NCI-H2107 treated with DMSO at 0.1 percent for 48 hours (cell line): ENCODE data around the gene KCNJ18.
"Not testable (repeated sequence)": the region's sequence is repeated elsewhere in the genome, so short reads cannot be mapped to it uniquely, and the experiment has no call there.

Experiments used
- DNase-seq: peaks from one replicate; lab custom pipeline; 2025; ENCODE audit not compliant: unreplicated experiment; lab: John Stamatoyannopoulos, UW

Gene KCNJ18

DNA sequence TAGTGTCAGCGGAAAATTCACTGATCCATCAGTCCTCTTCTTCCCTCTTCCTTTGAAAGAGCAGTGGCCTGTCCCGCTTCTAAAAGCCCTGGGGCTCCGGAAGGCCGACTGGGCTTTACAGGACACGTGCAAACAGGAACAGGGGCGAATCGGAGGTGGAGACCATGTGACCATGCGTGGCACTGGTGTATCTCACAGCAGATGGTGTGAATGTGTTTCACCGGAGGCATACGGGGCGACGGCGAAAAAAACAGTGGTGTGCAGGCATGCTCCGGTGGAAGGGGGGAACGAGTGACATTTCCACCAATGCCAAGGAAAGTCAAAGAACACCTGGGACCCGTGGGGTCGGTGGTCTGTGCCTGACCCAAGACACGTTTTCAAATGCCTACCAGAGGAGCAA lies 8.4 kb upstream of the KCNJ18 start:
- not testable (repeated sequence) for DNase-seq

DNA sequence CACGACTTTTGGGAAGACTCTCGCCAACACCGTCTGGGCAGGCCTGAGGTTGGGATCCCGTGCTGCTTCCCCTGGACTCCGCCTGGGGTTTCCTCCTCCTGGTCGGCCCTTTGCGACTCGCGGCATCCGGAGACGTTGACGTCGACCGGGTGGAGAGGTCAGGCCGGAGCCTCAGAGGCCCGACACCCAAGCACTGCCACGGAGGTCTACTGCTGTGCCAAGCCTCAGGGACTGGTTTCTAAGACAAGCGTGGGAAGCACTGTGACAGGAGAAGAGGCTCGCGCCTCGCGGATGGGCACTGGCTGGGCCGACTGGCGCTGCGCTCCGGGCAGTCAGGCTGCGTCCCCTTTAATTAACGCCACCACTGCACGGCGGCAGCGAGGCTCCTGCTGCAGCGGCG lies 7.9 kb upstream of the KCNJ18 start:
- DNase-seq: not testable (repeated sequence)

DNA sequence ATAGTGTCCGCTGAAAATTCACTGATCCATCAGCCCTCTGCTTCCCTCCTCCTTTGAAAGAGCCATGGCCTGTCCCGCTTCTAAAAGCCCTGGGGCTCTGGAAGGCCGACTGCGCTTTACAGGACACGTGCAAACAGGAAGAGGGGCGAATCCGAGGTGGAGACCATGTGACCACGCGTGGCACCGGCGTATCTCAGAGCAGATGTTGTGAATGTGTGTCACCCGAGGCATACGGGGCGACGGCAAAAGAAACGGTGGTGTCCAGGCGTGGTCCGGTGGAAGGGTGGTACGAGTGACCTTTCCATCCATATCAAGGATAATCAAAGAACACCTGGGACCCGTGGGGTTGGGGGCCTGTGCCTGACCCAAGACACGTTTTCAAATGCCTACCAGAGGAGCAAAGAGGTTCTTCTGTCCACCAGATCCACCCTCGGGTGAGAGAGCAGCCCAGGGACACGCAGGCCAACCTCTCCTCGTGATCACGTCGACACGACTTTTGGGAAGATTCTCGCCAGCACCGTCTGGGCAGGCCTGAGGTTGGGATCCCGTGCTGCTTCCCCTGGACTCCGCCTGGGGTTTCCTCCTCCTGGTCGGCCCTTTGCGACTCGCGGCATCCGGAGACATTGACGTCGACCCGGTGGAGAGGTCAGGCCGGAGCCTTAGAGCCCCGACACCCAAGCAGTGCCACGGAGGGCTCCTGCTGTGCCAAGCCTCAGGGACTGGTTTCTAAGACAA lies 7.1 kb upstream of the KCNJ18 start:
- not testable (repeated sequence) for DNase-seq

DNA sequence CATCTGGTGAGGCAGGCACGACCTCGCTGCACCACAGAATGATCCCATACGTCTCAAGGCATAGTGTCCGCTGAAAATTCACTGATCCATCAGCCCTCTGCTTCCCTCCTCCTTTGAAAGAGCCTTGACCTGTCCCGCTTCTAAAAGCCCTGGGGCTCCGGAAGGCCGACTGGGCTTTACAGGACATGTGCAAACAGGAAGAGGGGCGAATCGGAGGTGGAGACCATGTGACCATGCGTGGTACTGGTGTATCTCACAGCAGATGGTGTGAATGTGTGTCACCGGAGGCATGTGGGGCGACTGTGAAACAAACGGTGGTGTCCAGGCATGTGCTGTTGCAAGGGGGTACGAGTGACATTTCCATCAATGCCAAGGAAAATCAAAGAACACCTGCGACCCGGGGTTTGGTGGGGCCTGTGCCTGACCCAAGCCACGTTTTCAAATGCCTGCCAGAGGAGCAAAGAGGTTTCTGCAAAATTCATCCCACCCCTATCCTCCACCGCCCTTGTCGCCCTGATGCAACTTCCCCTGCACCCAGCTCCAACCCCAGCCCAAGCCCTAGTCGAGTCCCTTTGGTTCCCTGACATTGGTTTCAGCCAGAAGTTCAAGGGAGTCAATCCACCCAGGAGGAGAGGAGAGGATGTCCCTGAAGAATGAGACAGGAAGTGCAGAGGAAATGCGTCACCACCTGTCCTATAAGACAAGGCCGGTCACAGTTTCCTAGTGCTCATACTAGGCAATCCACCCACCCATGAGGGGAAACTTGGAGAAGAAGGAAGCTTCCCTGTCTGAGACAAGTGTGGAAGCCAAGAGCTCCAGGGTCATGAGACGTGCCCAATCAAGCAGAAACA lies 5.9 kb upstream of the KCNJ18 start:
- no peak for DNase-seq

DNA sequence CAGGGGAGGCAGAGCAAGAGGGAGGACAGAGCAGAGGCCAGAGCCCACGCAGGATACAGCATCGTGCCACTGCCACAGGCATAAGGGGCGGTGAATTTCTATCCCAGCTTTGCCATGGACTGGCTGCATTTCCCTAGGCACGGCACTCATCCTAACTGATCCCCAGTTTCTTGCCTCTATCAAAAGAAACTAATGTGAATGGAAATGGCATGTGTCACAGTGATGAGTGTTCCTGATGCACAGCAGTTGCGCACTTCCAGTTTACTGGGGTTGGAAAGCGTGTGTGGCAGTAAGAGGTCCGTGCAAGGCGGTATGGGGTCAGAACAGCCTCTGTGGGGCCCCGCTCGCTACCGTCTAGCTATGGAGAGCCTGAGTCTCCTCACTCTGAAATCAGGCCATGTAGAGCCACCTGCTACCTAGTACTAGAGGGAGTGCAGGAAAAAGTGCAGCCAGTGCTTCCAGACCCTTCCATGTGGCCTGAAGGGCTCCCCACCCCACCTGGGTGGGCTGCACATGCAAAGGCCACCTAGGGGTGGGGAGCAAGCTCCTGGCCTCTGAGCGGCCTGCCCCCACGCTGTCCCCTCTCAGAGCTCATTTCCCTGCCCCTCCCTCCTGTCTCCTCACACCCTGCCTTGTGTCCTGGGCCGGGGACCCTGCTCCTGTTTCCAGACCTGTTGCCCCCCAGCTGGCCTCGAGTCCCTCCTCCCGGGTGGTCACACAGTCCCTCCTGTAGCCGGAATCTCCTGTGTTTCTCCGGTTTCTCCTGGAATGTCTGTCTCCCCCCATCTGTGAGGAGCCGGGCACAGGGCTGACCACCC lies 5.0 kb upstream of the KCNJ18 start:
- DNase-seq: no peak

DNA sequence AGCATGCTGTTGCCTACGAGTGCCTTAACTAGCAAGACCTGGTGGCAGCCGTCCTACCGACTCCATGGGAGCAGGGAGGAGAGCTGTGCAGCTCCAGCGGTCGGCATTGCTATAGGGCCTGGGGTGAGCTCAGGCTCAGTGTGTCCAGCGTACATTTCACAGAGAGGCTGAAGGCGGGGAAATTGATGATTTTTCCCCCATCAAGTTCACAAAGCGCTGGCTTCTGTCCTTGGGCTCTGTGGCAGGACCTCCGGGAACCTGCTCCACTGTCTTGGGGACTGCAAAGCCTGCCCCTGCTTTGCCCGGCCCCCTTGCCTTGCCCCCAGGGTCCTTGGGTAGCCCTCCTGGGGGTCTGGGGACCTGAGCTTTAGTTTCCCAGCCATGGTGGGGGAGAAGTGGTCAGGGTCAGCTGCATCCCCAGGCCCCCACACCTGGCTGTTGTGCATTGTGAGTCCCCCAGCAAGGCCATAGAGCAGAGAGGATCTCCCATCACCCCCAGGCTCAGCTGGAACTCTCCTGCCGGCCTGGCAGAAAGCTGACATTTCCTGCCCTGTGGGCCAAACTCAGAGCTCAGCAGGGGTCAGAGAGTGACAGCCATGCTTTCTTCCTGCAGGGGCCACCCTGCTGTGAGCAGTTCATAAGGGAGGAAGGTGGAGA lies 3.9 kb upstream of the KCNJ18 start:
- DNase-seq: no peak

DNA sequence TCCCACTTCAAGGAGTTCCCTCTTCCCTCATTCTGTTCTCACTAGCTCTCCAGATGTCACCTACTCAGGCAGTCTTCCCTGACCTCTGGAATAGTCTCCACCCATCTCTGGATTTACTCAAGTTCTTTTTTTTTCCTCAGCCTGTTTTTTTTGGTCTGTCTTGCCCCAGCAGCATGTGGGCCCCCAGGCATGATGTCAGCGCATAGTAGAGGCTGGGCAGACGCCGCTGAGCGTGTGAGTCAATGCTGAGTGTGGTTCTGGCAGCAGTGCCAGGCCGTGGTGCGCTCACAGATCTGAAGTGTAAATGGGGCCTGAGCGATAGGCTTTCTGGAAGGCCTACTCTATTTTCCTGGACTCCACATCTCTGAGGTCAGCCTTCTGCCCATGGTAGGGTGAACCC lies 2.7 kb upstream of the KCNJ18 start:
- no peak for DNase-seq

DNA sequence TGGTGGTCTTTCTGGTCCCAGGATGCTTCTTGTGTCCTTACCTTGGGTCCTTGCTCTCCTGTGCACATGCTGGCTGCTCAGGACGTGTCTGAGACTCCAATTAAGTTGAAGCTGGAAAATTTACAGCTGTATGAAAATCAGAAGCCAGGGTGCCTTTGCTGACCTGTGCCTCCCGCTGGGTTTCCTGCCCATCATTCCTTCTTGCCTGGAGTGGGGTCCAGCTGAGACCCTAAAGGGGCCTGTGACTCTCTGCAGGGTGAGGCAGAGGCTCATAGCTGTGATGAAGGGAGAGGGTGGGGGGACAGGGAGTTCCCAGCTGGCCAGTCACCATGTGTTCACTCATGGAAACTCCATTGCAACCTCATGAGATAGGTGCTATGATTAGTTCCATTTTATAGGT lies 1.5 kb upstream of the KCNJ18 start:
- not testable (repeated sequence) for DNase-seq

DNA sequence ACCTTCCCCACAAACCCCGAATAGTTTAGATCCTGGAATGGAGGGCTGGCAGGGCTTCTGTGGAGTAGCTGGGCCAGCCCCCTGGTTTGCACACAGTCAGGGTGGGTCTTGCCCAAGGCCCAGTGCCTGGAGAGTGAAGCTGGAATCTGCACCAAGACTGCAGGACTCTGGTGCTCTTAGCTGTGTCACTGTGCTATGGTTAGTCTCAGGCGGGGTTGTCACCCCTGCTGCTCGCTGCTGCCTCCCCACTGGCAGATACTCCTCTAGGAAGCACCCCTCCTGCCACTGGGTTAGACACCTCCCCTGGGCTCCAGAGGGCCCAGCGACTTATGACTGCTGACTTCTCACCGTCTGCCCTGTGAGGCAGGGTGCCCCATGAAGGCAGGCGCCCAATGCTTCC lies 842 bp upstream of the KCNJ18 start:
- not testable (repeated sequence) for DNase-seq

DNA sequence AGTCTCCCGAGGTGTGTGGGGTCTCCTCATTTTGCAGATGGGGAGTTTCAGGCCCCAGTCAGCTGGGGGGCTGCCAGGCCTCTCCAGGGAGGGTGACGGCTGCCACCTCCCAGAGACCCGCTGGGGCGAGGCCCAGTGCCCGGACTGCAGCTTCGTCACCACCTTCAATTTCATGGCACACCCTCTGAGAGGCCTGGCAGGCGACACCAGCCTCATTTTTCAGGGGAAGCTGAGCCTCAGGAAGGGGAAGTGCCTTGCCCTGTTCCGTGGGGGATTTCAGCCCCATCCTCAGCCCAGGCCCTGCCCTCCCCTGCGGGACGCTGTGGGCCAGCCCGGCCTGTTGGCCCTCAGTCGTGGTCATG lies 362 bp downstream of the KCNJ18 start:
- DNase-seq: not testable (repeated sequence)

DNA sequence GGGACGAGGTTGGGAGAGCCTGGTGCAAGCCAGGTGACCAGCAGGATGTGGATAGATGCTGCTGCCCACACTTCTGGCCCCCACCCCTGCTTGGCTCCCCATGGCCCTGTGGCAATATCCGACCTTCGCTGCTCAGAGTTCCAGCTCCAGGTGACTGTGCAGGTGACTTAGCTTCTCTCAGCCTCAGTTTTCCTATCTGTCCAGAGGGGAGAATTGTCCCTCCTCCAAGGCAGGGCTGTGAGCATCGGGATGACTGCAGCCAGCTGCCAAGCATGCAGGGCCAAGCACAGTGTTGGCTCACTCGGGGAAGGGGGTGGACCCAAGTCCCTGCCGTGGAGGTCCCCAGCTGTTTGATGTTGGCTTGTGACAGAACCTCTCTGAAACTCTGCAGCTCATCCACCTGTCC lies 1.1 kb downstream of the KCNJ18 start:
- DNase-seq: not testable (repeated sequence)

DNA sequence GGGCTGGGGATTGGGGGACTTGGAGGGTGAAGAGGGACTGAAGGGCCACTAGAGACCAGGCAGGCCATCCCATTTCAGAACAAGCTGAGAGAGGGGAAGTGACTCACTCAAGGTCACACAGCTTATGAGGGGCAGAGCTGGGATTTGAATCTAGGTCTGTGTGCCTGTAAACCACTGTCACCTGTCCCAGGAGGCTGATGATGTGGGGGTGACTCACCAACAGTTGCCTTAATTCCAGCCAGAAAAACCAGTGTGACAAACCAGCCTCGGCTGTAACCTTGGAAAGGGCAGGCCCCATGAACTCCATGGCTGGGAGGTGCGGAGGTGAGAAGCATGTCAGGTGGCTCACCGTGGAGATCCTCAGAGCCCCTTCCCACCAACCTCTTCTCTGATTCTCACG lies 1.6 kb downstream of the KCNJ18 start:
- DNase-seq: not testable (repeated sequence)

DNA sequence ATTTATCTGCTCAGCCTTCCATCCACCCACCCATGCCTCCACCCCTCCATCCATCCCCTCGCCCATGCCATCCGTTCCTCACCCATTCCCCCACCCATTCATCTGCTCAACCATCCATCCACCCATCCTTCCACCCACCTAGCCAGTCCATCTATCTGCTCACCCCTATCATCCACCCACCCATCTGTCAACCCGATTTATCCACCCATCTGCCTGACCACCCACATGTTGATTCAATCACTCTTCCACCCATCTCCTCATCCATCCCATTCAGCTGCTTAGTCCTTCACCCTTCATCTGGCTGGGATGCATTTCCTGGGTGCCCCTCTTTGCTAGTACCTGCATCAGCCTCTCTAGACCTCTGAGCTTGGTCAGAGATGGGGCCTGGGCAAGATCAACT lies 3.9 kb downstream of the KCNJ18 start:
- DNase-seq: not testable (repeated sequence)

DNA sequence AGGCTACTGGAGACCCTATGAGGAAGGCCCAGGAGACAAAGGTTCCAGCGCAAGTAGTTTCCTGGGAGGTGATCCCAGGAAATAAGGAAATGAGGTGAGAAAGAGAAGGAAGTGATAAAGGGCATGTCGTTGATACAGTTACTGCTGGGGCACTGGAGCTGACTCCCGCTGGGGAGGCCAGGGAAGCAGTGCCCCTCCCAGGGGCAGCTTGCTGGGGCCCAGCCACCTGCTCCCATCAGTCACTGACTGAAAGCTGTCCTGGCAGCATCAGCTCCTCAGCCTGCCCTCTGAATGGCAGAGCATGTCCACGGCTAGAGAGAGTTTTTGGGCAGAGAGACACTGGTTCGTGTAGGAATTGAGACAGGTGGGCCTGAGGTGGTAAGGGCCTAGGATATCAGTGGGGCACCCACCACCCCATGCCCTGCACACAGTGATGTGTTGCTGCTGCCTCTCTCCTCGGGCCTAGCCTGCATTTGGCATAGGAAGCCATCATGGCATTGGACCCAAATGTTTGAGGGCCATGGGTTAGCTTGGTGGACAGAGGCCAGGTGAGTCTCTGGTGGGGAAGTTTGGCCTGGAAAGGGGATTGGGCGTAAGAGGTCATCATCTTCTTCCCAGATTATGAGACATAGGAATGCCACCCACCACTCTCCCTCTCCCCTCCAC lies 4.7 kb downstream of the KCNJ18 start:
- DNase-seq: not testable (repeated sequence)

DNA sequence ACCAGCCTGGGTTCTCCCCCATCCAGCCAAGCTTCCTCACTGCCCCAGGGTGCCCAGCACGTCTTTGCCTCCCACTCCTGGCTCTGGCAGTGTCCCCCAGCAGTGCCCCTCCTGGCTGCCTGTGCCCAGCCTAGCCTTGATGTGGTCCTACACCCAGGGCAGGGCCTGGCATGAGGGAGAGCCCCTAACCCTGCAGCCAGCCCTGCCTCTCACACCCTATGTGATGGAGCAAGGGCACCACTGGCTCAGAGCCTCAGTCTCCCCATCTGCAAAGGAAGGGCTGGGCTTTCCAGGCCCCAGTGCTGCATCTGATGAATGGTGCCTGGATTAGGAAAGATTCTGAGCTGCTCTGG lies 5.2 kb downstream of the KCNJ18 start:
- not testable (repeated sequence) for DNase-seq

DNA sequence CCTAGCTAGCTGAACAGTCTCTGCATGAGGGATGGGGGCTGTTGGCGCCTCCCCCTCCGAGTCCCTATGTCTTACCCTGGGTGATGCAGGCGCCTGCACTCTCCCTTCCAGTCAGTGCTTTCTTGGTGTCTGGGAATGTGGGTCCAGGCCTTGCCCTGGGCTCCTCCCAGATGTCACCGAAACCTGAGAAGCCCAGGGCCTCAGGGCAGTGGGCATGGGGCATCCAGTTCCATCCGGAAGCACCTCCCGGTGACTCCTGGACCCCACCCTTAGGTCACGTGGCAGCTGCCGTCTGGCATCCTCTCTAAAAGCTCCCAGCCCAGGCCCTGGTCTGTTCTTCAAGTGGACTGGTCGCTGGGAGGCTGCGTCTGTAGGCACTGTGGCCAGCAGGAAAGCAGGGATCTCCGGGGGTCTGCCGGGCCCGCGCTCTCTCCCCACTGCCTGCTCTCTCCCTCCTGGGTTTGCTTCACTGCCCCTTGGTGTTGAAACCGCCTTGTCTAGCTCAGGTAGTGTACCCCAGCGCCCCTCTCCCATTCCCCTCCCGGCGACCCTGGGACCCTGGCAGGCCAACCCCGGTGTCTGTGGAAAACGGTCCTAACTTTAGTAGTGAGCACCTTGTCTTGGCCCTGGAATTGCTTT lies 6.2 kb downstream of the KCNJ18 start:
- DNase-seq: not testable (repeated sequence)

DNA sequence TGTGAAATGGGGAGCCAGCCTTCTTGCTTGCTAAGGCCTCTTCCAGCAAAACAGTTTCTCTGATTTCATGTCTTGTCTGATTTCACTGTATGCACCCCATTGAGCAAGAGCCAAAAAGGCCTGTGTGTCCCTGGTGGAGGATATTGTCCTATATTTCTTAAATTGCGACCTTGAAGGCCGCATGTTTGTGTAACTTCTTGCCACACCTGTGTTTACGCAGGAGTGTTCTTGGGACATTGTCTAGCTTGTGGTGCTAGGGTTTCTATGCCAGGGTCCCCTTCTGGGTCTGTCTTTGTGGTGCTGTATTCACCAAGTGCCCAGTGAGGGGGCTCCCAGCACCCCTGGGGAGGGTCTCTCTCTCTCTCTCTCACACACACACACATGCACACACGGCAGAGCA lies 6.8 kb downstream of the KCNJ18 start:
- not testable (repeated sequence) for DNase-seq

DNA sequence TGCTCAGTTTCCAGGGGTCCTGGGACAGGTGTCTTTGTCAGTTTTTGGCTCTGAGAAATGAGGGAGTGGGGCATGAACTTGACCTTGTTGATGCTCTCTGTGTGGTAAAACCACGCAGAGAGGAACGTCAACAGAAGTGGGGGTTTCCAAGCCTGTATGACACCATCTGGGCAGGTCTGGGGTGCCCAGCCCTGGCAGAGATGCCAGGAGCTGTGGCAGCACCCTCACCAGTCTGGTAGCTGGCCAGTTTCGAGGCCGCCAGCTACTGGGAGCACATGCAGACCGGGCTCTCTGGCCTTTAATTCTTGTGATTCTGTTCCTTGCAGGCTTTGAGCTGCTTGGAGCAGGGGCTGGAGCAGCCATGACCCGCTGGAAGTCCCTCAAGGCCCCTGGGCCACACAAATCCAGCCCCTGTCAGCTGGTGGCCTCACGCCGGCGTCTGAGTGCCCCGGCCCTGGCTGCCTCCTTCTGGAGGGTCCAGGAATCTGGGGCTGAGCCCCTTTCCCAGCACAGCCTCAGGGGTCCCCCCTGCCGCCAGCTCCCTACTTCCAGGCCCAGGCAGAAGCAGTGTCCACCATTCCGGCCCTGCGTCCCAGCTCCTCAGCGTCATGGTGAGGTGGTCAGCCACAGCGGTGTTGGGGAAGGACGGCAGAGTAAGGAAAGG lies 7.4 kb downstream of the KCNJ18 start:
- not testable (repeated sequence) for DNase-seq

DNA sequence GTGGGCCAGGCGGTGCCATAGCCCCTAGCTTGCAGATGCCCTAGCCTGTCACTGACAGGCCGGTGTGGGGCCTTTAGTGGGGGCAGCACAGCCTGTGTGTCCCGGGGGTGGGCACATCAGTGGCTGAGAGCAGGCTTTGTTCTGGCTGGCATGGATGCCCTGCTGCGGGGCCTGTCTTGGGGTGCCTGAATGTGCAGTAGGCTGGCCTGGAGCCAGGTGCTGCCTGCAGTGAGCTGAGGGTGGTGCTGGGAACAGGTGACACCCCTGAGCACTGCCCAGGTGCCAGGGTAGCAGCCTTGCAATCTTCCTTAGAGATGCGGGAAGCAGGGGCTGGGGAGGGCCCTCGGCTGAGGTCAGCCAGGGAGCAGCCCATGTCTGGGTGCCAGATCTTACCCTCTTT lies 8.8 kb downstream of the KCNJ18 start:
- DNase-seq: not testable (repeated sequence)
